Hematopoietic multipotent progenitor cell treated with erythropoietin and hydrocortisone succinate and interleukin-3 and kit ligand, for 17 days (in vitro differentiated cells): ENCODE measurements around the gene DLGAP4.
"Not testable (repeated sequence)": the region's sequence is repeated elsewhere in the genome, so short reads cannot be mapped to it uniquely, and the experiment has no call there.

Experiments
- DNase-seq: peaks from one replicate; pipeline ENCODE4 v3.0.0-alpha.2; 2015; ENCODE audit warnings: low spot score

Gene DLGAP4

DNA sequence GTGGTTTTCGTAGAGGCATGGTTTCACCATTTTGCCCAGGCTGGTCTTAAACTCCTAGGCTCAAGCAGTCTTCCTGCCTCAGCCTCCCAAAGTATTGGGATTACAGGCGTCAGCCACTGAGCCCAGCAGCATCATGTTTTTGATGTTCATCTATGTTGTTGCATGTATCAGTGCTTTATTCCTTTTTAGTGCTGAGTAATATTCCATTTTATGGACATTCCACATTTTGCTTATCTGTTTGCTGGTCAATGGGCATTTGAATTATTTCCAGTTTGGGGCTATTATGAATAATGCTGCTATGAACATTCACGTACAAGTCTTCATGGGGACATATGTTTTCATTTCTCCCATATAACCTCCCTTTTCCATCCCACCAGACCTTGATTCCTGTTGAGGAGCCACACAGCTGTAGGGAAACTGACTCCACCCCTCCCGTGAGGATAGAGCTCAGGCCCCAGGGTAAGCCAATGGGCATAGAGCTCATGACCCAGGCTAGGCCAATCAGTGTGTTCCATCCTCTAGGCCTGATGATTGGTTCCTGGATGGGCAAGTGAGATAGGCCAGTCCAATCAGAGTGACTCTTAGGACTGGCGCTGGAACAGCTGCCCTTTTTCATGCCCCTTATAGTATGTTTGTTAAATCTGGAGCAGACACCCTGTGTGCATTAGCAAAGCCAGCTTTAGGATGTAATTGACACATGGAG is 49.5 kb downstream of the DLGAP4 start:
- no peak for DNase-seq

DNA sequence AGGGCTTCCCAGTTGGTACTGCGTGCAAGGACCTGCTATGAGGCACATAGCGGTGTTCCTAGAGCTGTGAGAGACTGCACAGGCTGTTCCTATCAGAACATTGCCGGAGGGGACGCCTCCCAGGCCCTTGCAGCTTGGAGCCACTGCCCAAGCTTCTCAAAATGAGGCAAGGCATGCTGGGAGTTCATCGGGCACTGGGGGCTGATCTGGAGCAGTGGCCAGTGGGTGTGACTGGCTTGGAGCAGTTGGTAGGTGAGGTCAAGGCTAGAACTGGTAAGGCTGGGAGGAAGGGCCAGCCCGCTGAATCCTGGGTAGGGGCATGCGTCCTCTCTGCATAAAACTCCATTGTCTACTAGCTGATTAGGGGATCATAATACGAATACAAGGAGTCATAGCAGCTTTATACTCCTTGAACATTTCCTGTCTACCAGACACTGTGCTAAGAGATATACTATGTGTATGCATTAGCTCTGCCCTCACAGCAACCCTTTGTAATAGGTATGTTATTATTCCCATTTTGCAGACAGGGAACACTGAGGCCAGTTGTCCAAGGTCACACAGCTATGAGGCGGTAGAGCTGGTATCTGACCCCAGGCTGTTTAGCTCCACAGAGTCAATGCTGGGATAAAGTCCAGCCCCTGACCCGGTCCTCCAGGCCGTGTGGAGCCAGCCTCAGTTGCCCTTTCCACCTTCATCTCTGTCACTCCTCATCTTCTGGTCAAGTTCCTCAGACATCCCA is 53.7 kb downstream of the DLGAP4 start:
- no peak for DNase-seq

DNA sequence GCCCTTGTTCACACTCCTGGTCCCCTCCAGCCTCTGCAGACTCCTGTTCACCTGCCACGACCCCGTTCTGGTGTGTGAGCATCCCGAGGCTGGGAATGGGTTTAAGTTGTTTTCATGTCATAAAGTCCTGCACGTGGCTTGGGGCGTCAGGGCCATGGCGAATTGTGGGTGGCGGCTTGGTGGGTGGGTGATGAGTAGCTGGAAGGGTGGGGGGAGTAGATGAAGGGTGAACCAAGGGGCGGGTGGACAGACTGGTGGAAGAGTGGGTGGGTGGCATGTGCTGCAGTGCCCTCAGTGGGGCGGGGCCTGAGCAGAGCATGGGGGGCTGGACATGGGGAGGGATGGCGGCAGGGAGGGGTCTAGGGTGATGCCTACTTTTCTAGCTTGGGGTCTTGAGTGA is 54.3 kb downstream of the DLGAP4 start:
- DNase-seq: no peak

DNA sequence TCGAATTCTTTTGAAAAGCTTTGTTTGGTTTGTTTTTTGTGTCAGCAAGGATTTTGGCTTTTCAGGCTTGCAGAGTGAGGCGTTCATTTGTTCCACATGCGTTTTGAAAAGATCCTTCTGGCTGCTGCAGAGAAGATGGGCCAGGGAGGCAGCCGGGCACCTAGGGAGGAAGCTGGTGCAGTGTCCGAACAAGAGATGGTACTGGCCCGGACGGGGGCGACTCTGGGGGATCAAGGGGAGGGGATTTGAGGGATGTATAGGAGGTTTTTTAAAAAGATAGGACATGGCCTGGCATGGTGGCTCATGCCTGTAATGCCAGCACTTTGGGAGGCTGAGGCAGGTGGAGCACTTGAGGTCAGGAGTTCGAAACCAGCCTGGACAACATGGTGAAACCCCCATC is 55.3 kb downstream of the DLGAP4 start:
- no peak for DNase-seq

DNA sequence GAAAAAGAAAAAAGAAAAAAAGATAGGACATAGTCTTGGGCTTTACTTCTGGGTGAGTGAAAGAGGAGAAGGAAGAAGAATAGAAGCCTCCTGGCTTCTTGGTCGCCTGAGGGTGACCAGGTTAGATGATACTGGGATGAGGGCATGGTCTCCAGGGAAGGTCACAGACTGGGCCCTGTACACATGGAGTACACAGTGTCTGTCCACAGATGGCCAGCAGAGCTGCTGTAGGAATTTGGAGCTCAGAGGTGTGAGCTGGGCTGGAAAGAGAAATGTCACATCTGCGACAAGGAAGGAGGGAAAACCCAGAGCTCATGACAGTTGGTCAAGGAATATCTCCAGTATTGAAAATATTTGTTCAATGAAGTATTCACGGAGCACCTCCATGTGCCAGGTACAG is 56.1 kb downstream of the DLGAP4 start:
- DNase-seq: no peak

DNA sequence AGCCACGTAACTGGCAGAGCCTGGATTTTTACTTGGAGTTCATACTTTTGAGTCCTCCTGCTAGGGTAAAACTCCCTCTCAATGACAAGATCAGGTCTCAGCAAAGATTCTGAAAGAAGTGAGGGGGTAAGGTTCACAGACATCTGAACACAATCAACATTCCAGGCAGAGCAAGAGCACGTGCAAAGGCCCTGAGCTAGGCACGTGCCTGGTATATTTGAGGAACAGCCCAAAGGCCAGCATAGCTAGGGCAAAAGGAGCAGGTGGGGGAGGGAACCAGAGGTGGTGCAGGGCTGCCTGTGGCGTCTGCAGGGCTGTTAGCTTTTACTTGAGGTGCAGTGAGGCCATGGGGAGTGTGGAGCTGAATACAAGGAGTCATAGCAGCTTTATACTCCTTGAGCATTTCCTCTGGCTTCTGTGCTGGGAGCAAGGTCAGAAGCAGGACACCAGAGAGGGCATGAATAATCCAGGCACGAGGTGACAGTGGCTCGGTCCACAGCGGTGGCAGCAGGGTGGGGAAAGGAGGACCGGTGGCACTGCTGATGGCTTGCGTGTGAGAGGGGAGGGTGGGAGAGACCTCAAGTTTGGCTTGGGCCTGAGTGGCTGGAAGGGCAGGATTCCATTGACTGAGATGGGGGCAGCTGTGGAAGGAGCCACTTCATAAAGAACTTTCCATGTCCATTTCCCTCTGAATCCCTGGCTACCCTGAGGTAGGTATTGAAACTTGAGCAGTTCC is 57.0 kb downstream of the DLGAP4 start:
- no peak for DNase-seq

DNA sequence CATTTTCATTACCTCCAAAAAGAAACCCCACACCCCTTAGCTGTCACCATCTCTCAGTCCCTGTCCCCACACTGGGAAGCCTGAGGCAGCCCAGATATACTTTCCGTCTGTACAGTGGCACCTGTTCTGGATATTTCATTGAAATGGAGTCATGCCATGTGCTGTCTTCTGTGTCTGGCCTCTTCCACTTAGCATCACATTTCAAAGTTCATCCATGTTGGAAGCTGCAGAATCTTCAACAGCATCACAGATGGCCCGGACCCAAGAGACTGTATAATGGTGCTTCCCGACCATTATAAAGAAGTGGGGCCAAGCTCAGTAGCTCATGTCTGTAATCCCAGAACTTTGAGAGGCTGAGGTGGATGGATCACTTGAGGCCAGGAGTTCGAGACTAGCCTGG is 58.4 kb downstream of the DLGAP4 start:
- no peak for DNase-seq

DNA sequence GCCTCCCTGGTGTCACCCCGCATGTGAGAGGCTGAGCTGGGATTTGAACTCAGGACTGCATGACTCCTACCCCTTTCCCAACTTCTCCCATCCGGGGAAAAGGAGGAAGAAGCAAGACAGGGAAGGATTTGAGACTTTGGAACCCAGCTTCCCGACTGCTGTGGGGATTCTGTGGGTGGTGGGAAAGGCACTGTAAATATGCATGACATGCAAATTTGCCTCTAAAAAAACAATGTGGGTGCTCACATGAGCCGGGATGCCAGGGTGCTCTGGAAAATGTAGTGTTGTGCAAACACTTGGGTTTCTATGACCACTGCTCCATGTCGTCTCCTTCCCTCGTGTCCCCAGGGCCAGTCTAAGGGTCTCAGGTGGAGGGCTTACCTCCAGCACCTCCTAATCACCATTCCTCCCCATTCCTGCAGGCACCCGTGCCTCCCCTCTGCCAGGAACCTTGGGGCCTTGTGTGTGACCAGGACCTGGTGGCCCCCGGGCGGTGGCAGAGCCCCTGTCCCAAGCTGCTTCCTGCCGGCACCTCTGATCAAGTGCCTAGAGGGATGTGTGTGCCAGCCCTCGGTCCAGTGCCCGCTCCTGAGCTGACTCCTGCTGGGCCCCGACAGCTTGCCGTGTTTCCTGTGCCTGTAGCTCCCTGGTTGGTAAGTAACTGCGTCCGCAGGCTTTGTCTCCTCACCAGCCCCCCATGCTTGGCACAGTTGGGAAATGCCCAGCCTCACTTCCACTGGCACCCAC is 60.7 kb downstream of the DLGAP4 start:
- no peak for DNase-seq

DNA sequence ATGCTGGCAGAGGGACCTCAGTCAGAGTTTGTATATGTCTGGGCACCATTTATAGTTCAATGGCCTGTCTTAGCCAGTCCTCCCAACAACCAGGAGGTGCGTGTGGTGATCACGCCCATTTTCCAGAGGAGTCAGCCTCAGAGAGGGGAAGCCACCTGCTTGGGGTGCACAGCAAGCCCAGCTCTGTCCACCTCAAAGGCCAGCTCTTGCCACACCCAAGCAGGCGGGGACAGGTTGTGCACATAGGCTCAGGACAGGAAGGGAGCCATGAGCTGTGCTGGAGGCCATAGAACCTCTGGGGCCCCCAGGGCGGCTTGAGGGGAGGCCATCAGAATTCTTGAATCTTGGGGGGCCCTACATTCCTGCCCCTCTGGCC is 61.2 kb downstream of the DLGAP4 start:
- no peak for DNase-seq

DNA sequence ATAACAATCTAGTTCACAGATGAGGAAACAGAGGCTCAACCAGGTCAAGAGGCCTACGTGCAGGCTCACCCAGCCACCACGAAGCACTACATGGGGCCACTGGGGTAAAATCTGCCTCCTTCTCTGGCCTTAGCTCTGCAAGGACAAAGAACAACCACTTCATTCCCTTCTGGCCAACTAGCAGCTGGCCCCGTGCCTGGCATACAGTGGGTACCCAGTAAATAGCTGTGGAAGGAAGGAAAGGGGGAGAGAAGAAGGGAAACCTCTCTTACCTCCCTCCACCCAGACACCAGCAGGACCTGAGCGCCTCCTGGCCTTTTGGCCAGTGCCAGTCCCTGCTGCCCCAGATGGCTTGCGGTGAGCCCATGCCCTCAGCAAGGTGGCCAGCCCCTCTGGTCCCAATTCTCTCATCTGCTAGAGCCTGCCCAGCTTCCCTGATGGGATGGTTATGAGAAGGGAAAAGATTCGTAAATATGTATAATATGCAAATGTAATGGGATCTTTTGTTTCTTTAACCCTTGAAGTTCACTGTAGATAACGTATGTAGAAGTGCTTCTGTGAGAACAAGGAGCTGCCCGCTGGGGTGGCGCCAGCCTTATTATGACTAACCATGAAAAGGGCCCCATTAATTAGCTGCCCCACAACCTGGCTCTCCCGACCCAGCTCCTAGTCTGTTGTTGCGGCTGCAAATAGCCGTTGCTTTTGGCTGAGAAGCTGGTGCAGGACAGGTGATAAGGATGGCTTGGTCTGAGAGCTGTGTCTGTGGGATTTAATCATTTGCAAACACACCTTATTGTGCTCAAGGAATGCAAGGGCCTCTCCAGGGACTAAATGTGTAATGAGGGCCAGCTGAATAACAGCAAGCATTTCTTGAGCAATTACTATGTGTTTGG is 62.0 kb downstream of the DLGAP4 start:
- DNase-seq: no peak

DNA sequence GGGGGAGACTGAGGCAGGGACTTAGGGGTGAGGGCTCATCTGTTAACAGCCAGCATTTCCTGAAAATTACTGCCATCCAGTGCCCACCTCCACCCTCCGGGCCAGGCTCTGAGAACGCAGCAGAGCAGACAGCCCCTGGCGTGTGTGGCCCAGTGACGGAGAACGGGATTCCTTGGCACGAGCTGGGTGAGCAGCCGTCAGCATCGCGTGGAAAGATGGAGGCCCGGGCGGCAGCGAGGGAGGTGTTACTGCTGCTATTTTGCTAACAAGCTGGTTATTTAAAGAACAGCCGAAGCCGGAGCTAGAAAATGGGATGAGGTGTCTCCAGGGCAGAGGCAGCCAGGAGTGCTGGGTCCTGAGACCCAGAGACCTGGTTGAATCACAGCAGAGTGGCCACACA is 62.7 kb downstream of the DLGAP4 start:
- no peak for DNase-seq

DNA sequence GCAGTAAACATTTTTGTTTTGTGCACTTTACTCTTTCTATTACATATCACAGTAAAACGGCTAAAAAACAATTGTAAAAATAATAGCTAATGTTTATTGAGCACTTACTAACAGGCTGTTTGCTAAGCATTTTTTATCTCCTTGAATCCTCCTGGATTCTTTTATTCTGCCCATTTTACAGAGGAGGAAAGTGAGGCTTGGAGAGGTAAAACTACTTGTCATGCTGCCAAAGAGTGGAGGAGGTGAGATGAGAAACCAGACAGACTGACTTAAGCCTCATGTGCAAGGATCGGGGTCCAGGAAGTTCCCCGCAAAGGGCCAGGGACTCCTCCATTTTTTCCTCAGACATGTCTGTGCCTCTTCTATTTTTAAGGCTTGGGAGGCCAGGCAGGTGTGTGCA is 63.6 kb downstream of the DLGAP4 start:
- DNase-seq: no peak

DNA sequence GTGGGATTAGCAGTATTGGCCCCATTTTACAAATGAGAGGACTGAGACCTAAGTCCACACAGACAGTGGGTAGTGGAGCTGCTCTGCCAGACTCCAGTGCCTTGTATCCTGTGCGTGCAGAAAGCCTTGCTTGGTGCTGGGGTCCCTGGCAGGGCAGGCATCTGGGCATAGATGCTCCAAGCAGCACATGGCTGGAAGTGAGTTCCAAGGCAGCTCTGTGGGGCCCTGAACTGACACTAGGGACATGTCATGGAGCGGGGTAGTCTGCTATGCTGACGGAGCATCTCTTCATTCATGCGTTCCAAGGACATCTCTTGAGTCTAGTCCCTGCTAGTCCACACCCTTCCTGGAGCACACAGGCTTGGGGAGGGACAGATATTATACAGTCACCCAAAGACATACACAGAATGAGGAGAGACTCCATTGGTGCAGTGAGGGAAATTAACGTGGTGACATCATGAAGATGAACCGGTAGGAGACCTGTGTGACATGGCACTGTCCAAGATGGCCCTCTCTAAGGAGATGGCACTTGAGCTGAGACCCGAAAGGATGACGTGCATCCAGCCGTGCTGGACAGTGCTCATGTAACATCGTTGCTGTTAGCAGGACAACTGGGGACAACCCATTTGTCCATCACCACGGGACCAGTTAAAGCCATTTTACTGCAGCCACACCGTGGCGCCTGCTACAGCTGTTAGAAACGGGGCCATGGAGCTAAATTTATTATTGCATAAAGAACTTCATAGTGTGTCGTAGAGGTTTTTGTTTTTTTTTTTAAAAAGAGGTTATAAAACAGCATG is 65.1 kb downstream of the DLGAP4 start:
- DNase-seq: no peak

DNA sequence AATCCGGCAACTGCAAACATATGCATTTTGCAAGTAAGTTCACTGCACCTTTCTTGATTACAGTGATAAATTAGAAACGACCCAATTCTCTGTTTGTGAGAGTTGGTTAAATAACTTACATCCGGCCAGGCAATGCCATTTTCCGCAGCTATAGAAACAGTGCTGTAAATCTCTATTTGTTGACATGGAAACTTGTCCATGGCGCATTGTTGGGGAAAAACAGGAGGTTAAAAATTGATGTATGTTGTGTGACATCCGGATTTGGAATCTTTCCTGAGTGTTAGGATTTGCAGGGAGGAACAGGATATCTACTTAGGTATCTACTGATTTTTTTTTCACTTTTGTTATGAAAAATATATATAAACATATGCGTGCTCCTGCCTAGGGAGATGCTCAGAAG is 66.5 kb downstream of the DLGAP4 start:
- DNase-seq: no peak

DNA sequence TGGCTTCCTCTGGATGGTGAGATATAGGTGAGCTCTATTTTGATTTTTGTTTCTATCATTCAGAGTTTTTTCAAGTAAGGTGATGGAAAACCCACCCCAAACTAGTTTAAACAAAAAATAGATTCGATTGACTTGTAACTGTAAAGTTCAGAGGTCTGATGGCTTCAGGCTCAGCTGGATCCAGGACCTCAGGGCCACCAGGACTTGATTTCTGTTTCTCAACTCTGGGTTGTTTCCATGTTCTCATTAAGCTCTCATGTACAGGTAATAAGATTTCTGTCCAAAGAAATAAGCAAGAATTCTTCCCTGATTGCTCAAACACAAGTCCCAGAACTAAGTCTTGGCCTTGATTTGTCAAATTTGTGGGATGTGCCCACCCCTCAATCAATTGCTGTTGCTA is 67.0 kb downstream of the DLGAP4 start:
- no peak for DNase-seq

DNA sequence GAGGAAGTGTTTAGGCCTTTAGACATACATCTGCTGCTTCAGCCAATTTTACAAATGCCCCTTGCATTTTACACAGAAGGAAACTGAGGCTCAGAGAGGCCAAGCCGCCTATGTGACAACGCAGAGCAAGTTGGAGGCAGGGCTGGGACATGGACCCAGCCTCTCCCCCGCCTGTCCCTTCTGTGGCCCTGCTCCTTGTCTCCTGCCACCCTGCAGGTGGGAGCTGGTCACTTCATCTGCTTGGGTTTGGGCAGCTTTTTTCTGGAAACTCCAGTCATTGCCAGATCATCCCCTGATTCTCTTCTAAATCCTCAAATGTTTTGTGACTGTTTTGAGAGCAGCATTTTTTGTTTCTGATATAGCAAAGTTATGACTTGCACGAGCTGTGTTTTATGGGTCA is 68.9 kb downstream of the DLGAP4 start:
- no peak for DNase-seq

DNA sequence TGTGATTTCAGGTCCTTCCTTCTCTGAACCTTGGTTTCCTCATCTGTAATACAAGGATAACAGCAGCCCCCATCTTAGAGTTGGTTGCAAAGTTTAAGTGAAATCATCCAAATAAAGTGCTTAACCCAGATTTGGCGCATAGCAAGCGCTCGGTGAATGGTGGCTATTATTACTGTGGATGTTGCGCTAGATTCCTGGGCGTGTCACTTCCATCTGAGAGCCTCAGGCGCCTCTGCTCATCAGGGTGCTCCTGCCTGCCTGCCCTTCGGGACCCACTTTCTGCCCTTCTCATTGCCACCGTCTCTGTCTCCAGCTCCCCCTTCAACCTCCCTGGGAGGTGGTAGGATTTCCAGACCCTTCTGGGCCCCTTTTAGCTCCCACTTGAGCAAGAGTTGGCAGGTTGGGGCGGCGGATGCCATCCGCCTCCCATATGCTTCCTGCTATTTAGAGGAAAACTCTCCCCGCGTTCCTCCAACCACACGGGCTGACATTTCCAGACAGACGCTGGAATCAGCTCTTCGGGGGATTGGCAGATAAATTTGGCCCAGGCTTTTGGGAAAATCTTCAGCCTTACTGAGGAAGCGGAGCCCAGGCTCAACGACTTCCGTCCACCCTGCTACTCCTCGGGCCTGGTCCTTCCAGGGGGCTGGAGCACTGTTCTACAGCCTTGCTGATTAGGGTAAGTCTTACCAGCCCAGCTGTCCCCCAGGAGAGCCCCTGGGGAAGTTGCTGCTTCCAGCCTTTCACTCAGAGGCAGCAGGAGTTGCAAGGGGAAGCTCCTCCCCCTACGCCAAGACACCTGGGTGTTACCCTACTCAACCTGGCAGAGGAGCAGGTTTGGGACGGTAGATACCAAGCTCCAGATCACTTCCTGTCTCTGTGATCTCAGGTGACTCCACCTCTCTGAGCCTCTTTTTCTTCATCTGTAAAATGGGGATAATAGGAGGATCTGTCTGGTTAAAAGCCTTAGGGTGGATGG is 71.5 kb downstream of the DLGAP4 start:
- DNase-seq: no peak

DNA sequence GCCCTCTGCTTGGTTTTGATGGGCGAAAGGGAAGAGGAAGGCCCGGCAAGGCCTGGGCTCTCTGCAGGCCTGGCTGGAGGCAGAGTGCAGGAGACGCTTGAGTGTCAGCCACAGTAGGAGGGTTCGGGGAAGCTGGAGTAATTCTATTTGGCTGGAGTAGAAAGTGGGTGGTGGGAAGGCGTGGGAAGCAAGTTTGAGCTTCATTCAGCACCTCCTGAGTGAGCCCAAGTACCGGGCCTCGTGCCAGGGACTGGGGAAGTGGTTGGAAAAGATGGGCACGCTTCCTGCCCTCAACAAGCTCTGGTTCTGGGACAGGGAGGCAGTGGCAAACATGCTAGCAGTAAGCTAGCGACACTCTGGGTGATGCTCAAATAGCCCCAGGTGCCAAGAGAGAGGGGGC is 72.5 kb downstream of the DLGAP4 start:
- DNase-seq: no peak

DNA sequence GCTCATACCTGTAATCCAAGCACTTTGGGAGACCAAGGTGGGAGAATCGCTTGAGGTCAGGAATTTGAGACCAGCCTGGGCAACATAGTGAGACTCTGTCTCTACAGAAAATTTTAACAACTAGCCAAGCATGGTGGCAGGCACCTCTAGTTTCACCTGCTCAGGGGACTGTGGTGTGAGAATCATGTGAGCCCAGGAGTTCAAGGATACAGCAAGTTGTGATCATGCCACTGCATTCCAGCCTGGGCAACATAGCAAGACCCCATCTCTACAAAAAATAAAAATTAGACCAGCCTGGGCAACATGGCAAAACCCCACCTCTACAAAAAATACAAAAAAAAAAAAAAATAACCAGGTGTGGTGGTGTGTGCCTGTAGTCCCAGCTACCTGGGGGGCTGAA is 73.8 kb downstream of the DLGAP4 start:
- DNase-seq: not testable (repeated sequence)
